Upper lobe of left lung (tissue), 6 donors: ENCODE measurements around the gene TNXB. TPM values are rescaled to one million over a fixed set of nuclear protein-coding genes. Genes with fewer than 3 reads are reported as not detected.

Source experiments
- ATAC-seq, 2 donors: fragments of 200-7000 bp; cut with Tn5 transposase; one replicate each; pipeline ENCODE4 v1.9.1; 2022; ENCODE audit warnings: mild to moderate bottlenecking in 2 of 2, moderate library complexity in 2 of 2; ENCODE audit not compliant: low FRiP score in 2 of 2
- DNase-seq, 2 donors: peaks; one replicate each; pipeline ENCODE4 v3.0.0-alpha.2; 2019 to 2020
- H3K27ac ChIP-seq, 4 donors: fragments of 200-600 bp; sonication (generic); one replicate each; pipeline ENCODE4 v1.5.1; 2016 to 2019
- H3K27me3 ChIP-seq, 4 donors: fragments of 200-600 bp; sonication (generic); one replicate each; pipeline ENCODE4 v1.5.1; 2017 to 2019
- H3K36me3 ChIP-seq, 4 donors: fragments of 200-600 bp; sonication (generic); one replicate each; pipeline ENCODE4 v1.5.1; 2016 to 2019
- H3K4me1 ChIP-seq, 4 donors: fragments of 200-600 bp; sonication (generic); one replicate each; pipeline ENCODE4 v1.5.1; 2018 to 2019
- H3K4me3 ChIP-seq, 4 donors: fragments of 200-600 bp; sonication (generic); one replicate each; pipeline ENCODE4 v1.5.1; 2017 to 2019; ENCODE audit warnings: mild to moderate bottlenecking in 2 of 4, moderate library complexity in 1 of 4
- H3K9me3 ChIP-seq, 4 donors: fragments of 200-600 bp; sonication (generic); one replicate each; pipeline ENCODE4 v1.5.1; 2018 to 2019
- EP300 ChIP-seq, 4 donors: sonication (generic); formaldehyde crosslinking; IDR thresholded peaks; one replicate each; pipeline ENCODE4 v1.5.1; 2017; ENCODE audit warnings: antibody characterized with exemption in 4 of 4, control low read depth in 2 of 4
- POLR2A ChIP-seq, 4 donors: fragments of 450-650 bp; IDR thresholded peaks; one replicate each; pipeline ENCODE4 v1.5.1; 2016 to 2017; ENCODE audit warnings: antibody characterized with exemption in 4 of 4, mild to moderate bottlenecking in 2 of 4
- POLR2AphosphoS5 ChIP-seq, 2 donors: sonication (generic); formaldehyde crosslinking; IDR thresholded peaks; one replicate each; pipeline ENCODE4 v1.5.1; 2017; ENCODE audit warnings: antibody characterized with exemption in 2 of 2
- WGBS, 2 donors: methylation state at CpG; one replicate each; pipeline ENCODE4 v1.1.5; 2017 to 2018; 5-methylcytosine and 5-hydroxymethylcytosine counted together
- total RNA-seq, 6 donors: library from RNA; depleted of rRNA in 4 of 6; stranded (reverse); fragments of >200 nt in 4 of 6; gene quantifications; one replicate each; pipeline versions ENCODE4 v1.1.0 to v1.2.1, GENCODE V29; 2016 to 2021
- TF ChIP-seq, protein P1 (sequence below), 6 experiments: fragments of 450-650 bp in 4 of 6; fragments of 200-600 bp in 2 of 6; sonication (generic) in 2 of 6; IDR thresholded peaks; one replicate each; pipeline ENCODE4 v1.5.1; 2016 to 2019; ENCODE audit warnings: antibody characterized with exemption in 6 of 6
- donor health status: DM: no; HTN: no; CAD: no; lungs with moderate emphysema.
- donor health status: DM: no; HTN: yes; CAD: no; lungs with severe emphysema.

Gene TNXB
- total RNA-seq, 6 donors from 2014 or later, result 58.1 to 206 (median 151) TPM

DNA sequence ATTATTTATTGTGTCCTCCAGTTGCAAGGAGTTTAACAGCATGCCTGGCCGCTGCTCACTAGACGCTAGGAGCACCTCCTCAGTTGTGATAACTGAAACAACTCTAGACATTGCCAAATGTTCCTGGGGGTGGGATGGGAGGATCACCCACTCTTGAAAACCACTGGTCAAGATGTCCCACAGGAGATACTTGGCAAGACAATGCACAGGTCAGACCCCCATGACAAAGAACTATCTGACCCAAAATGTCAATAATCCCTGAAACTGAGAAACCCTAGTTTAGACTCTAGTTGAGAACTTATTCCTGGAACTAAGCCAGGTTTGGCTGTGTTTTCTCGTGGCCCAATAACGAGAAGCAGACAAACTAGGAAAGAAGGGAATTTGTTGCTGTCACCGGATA, 30.5 kb upstream of the TNXB start:
- Histone ChIP-seq H3K4me3 (no peak overlapping the region), H3K36me3 (no peaks in the 10 kb centered on the region), H3K27me3 (no peaks in the 10 kb centered on the region), H3K9me3 (no peaks in the 10 kb centered on the region), H3K27ac (no peak overlapping the region), H3K4me1 (no peaks in the 10 kb centered on the region)
- ATAC-seq (no peak), DNase-seq (no peak)
- TF ChIP-seq POLR2AphosphoS5 (IDR thresholded peaks at IDR 0.05) (no peak), EP300 (IDR thresholded peaks at IDR 0.05) (no peak), POLR2A (IDR thresholded peaks at IDR 0.05) (no peak)
- TF ChIP-seq, protein P1, sequence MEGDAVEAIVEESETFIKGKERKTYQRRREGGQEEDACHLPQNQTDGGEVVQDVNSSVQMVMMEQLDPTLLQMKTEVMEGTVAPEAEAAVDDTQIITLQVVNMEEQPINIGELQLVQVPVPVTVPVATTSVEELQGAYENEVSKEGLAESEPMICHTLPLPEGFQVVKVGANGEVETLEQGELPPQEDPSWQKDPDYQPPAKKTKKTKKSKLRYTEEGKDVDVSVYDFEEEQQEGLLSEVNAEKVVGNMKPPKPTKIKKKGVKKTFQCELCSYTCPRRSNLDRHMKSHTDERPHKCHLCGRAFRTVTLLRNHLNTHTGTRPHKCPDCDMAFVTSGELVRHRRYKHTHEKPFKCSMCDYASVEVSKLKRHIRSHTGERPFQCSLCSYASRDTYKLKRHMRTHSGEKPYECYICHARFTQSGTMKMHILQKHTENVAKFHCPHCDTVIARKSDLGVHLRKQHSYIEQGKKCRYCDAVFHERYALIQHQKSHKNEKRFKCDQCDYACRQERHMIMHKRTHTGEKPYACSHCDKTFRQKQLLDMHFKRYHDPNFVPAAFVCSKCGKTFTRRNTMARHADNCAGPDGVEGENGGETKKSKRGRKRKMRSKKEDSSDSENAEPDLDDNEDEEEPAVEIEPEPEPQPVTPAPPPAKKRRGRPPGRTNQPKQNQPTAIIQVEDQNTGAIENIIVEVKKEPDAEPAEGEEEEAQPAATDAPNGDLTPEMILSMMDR (IDR thresholded peaks at IDR 0.05), result no peak
- 70 to 72% methylated on average over 5 of the region's 5 CpGs for WGBS, 2 donors

- no peak for ATAC-seq
- H3K27me3 ChIP-seq, result no peaks in the 10 kb centered on the region
- no peak overlapping the region for H3K4me3 ChIP-seq
- no peak overlapping the region for H3K27ac ChIP-seq
- TF ChIP-seq POLR2AphosphoS5 (IDR thresholded peaks at IDR 0.05), result no peak
- TF ChIP-seq, protein P1 (IDR thresholded peaks at IDR 0.05), result no peak
- TF ChIP-seq EP300 (IDR thresholded peaks at IDR 0.05), result no peak
- no peak for TF ChIP-seq POLR2A (IDR thresholded peaks at IDR 0.05)
- DNase-seq, result no peak
- H3K4me1 ChIP-seq, result no peaks in the 10 kb centered on the region
- H3K36me3 ChIP-seq, result no peaks in the 10 kb centered on the region
- H3K9me3 ChIP-seq, result no peaks in the 10 kb centered on the region
Measured at GRCh38 chr6:32137454-32137853, 28.3 kb upstream of the TNXB start.

GRCh38 chr6:32133786-32134185, 24.6 kb upstream of the TNXB start:
- Histone ChIP-seq H3K36me3 (no peaks in the 10 kb centered on the region), H3K27me3 (no peaks in the 10 kb centered on the region), H3K4me3 (no peak overlapping the region), H3K9me3 (no peaks in the 10 kb centered on the region), H3K4me1 (peaks cover 9 to 17% (median 12%) of the 10 kb centered on the region in 4 donors), H3K27ac (no peak overlapping the region)
- ATAC-seq (no peak), DNase-seq (no peak)
- no peak for TF ChIP-seq POLR2A (IDR thresholded peaks at IDR 0.05)
- TF ChIP-seq, protein P1 (IDR thresholded peaks at IDR 0.05), result no peak
- TF ChIP-seq EP300 (IDR thresholded peaks at IDR 0.05), result no peak
- TF ChIP-seq POLR2AphosphoS5 (IDR thresholded peaks at IDR 0.05), result no peak
- 83 to 89% methylated on average over 4 of the region's 4 CpGs for WGBS, 2 donors

DNA sequence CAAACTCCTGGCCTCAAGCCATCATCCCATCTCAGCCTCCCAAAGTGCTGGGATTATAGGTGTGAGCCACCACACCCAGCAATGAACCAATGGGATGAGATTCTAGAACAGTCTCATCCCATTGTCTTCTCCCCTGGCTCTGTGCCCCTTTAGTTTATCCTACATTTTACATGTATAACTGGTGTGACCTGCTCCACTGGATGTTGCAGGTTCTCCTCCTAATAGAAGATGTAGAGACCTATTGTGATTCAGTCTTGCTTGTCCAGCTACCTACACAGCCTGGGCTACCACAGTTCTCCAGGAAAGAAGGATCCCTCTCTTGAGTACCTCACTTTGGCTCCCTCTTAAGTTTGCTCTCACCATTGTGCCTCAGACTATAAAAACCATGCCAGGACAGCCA, 23.0 kb upstream of the TNXB start:
- H3K4me3 ChIP-seq, result no peak overlapping the region
- DNase-seq, result no peak
- no peak overlapping the region for H3K27ac ChIP-seq
- no peak for ATAC-seq
- no peaks in the 10 kb centered on the region for H3K36me3 ChIP-seq
- no peaks in the 10 kb centered on the region for H3K9me3 ChIP-seq
- no peaks in the 10 kb centered on the region for H3K27me3 ChIP-seq
- H3K4me1 ChIP-seq, result peaks cover 18 to 28% (median 21%) of the 10 kb centered on the region in 4 donors
- TF ChIP-seq, protein P1 (IDR thresholded peaks at IDR 0.05), result no peak
- TF ChIP-seq EP300 (IDR thresholded peaks at IDR 0.05) (no peak), POLR2AphosphoS5 (IDR thresholded peaks at IDR 0.05) (no peak), POLR2A (IDR thresholded peaks at IDR 0.05) (no peak)

DNA sequence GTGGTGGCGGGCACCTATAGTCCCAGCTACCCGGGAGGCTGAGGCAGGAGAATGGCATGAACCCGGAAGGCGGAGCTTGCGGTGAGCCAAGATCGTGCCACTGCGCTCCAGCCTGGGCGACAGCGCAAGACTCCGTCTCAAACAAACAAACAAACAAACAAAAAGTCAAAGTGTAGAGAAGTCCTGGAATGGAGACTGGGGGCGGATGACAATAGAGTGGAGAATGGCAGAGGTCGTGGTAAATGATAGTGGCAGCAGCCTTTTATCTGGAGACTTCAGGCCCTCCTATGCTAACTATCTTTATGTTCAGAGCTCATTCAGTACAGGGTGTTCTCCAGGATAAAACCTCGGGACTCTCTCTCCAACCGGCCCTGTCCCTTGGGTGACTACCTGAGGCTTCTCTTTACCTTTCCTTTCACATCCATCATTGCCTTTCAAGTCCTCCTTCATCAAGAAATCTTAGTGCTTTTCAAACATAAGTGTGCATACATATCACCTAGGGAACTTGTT, 22.4 kb upstream of the TNXB start:
- 88 to 89% methylated on average over 14 of the region's 14 CpGs for WGBS, 2 donors
- TF ChIP-seq POLR2AphosphoS5 (IDR thresholded peaks at IDR 0.05) (no peak), POLR2A (IDR thresholded peaks at IDR 0.05) (no peak), EP300 (IDR thresholded peaks at IDR 0.05) (no peak)
- TF ChIP-seq, protein P1 (IDR thresholded peaks at IDR 0.05), result no peak
- no peak for DNase-seq
- Histone ChIP-seq H3K9me3 (no peaks in the 10 kb centered on the region), H3K27me3 (no peaks in the 10 kb centered on the region), H3K27ac (no peak overlapping the region), H3K4me3 (no peak overlapping the region), H3K4me1 (peaks cover 25 to 34% (median 26%) of the 10 kb centered on the region in 4 donors), H3K36me3 (peaks cover 0 to 6% (median under 1%) of the 10 kb centered on the region in 4 donors)
- no peak for ATAC-seq
